Nephron (organoid): Measurements from ENCODE around the gene FIS1.

Experiments
- H3K27ac Mint-ChIP-seq, 3 experiments: 2 replicates each; pipeline ENCODE4 v1.8.0; 2020; ENCODE audit warnings: mixed read lengths in 3 of 3, mild to moderate bottlenecking in 2 of 3, moderate library complexity in 1 of 3
- H3K27me3 Mint-ChIP-seq: 2 replicates; pipeline ENCODE4 v1.8.0; 2021; ENCODE audit warnings: low read depth, mild to moderate bottlenecking, moderate library complexity, mixed read lengths
- H3K36me3 Mint-ChIP-seq: 2 replicates; pipeline ENCODE4 v1.8.0; 2020; ENCODE audit warnings: low read depth, mixed read lengths
- H3K4me1 Mint-ChIP-seq: 2 replicates; pipeline ENCODE4 v1.8.0; 2020; ENCODE audit warnings: mixed read lengths
- H3K4me3 Mint-ChIP-seq, 3 experiments: 2 replicates each; pipeline ENCODE4 v1.8.0; 2020; ENCODE audit warnings: mild to moderate bottlenecking in 3 of 3, mixed read lengths in 3 of 3, moderate library complexity in 2 of 3
- H3K9me3 Mint-ChIP-seq: 2 replicates; pipeline ENCODE4 v1.8.0; 2020; ENCODE audit warnings: mixed read lengths
- TF ChIP-seq, protein P1 (sequence below), 3 experiments: fragments of 200-600 bp; sonication (generic); IDR thresholded peaks; one replicate each; pipeline ENCODE4 v1.5.0; 2021; ENCODE audit warnings: antibody characterized with exemption in 3 of 3; ENCODE audit not compliant: unreplicated experiment in 3 of 3

FIS1 gene

GRCh38 chr7:101235050-101235449, 9.8 kb downstream of the FIS1 start:
- Mint-ChIP-seq H3K27ac (no peak overlapping the region), H3K4me3 (no peak overlapping the region), H3K4me1 (peaks cover 13% of the 10 kb centered on the region), H3K9me3 (no peaks in the 10 kb centered on the region), H3K36me3 (peaks cover 9% of the 10 kb centered on the region), H3K27me3 (no peaks in the 10 kb centered on the region)
- TF ChIP-seq, protein P1, sequence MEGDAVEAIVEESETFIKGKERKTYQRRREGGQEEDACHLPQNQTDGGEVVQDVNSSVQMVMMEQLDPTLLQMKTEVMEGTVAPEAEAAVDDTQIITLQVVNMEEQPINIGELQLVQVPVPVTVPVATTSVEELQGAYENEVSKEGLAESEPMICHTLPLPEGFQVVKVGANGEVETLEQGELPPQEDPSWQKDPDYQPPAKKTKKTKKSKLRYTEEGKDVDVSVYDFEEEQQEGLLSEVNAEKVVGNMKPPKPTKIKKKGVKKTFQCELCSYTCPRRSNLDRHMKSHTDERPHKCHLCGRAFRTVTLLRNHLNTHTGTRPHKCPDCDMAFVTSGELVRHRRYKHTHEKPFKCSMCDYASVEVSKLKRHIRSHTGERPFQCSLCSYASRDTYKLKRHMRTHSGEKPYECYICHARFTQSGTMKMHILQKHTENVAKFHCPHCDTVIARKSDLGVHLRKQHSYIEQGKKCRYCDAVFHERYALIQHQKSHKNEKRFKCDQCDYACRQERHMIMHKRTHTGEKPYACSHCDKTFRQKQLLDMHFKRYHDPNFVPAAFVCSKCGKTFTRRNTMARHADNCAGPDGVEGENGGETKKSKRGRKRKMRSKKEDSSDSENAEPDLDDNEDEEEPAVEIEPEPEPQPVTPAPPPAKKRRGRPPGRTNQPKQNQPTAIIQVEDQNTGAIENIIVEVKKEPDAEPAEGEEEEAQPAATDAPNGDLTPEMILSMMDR (IDR thresholded peaks at IDR 0.05; ENCODE audit: unreplicated experiment in 3 of 3): peak in 1 of 3 experiments; percentile 22

- H3K27me3 Mint-ChIP-seq: no peaks in the 10 kb centered on the region
- H3K27ac Mint-ChIP-seq: no peak overlapping the region
Measured at GRCh38 chr7:101234636-101235035, 10.2 kb downstream of the FIS1 start.

DNA sequence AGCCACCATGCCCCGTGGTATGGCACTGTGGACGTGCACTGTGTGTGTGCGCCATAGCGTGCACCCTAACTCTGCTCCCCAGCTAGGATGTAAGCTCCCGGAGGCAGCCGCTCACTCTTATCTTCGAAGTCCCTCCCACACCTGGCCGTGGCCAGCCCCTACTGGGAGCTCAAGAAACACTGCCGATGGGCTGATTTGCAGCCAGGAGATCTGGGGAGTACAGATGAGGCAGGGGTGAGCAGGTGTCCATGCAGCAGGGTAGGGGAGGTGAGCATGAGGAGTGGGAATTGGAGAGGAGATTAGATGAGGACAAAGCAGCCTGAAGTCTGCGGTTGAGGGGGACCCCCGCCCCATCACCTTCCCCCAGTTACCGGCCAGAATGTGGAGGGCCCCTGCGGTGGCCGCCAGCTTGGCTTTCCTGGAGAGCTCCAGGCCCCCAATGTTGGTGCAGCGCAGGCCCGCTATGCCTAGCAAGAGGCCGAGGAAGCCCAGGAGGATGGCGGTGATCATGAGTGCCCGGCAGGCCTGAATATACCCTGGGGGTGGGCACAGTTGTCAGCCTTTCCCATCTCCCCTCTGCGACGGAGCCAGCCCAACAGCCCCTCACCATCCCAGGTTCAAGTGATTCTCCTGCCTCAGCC, 10.9 kb downstream of the FIS1 start:
- no peaks in the 10 kb centered on the region for H3K9me3 Mint-ChIP-seq
- peaks cover 13% of the 10 kb centered on the region for H3K36me3 Mint-ChIP-seq
- H3K4me3 Mint-ChIP-seq: no peak overlapping the region
- no peaks in the 10 kb centered on the region for H3K27me3 Mint-ChIP-seq
- H3K27ac Mint-ChIP-seq: no peak overlapping the region
- peaks cover 13% of the 10 kb centered on the region for H3K4me1 Mint-ChIP-seq
- TF ChIP-seq, protein P1 (IDR thresholded peaks at IDR 0.05; ENCODE audit: unreplicated experiment in 3 of 3): no peak

More at GRCh38 chr7:101234636-101235035, 10.2 kb downstream of the FIS1 start:
- H3K4me3 Mint-ChIP-seq: no peak overlapping the region
- peaks cover 13% of the 10 kb centered on the region for H3K4me1 Mint-ChIP-seq
- TF ChIP-seq, protein P1 (IDR thresholded peaks at IDR 0.05; ENCODE audit: unreplicated experiment in 3 of 3): no peak
- no peaks in the 10 kb centered on the region for H3K9me3 Mint-ChIP-seq
- H3K36me3 Mint-ChIP-seq: peaks cover 9% of the 10 kb centered on the region

DNA sequence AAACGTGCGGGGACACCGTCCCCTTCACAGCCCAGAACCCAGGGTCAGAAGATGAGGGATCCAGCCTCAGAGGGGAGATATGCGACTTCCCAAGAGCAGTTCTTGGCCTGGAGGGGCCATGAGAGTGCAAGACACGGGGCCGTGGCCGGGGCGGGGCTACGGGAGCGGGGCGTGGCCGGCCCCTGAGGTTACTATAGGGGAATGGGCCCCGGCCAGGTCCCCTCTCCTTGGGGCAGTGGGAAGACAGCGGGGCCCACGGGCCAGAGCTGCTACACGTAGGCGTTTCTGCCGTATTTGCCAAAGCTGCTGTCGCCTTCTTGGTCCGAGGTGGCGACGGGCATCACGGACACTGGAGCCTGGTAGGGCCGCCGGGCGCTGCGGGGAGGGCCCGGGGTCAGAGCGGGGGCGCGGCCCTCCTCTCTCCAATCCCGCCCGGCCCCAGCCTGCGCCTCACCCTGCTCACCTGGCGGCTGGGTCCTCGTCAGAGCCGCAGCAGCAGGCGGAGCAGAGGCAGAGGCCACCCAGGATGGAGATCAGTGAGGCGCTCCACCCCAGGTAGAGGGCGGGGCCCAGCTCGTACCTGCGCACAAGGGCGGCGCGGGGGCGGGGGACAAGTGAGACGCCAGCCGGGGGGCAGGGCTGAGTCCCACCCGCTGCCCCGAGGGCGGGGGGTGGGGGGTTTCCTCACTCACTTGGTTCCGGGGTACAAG, 12.6 kb downstream of the FIS1 start:
- Mint-ChIP-seq H3K9me3 (no peaks in the 10 kb centered on the region), H3K27ac (peak overlapping the region; percentile 28 to 55 (median 46)), H3K36me3 (peaks cover 12% of the 10 kb centered on the region), H3K4me3 (peak overlapping the region in 2 of 3 experiments; percentile 57 to 63), H3K27me3 (no peaks in the 10 kb centered on the region), H3K4me1 (no peaks in the 10 kb centered on the region)
- TF ChIP-seq, protein P1 (IDR thresholded peaks at IDR 0.05; ENCODE audit: unreplicated experiment in 3 of 3): no peak

- Mint-ChIP-seq H3K4me3 (peak overlapping the region in 2 of 3 experiments; percentile 57 to 63), H3K9me3 (no peaks in the 10 kb centered on the region), H3K27ac (peak overlapping the region; percentile 28 to 55 (median 46)), H3K36me3 (peaks cover 17% of the 10 kb centered on the region), H3K4me1 (no peaks in the 10 kb centered on the region), H3K27me3 (no peaks in the 10 kb centered on the region)
- TF ChIP-seq, protein P1 (IDR thresholded peaks at IDR 0.05; ENCODE audit: unreplicated experiment in 3 of 3): no peak
Measured at GRCh38 chr7:101231644-101232043, 13.2 kb downstream of the FIS1 start.
